ENCODE measurements around the gene PCDHGB1. TPM values are rescaled to one million over a fixed set of nuclear protein-coding genes. Genes with fewer than 3 reads are reported as not detected.
"Not testable (repeated sequence)": the region's sequence is repeated elsewhere in the genome, so short reads cannot be mapped to it uniquely, and the experiment has no call there.

The PCDHGB1 gene
- total RNA-seq, 1 donor = 3.3 TPM

DNA sequence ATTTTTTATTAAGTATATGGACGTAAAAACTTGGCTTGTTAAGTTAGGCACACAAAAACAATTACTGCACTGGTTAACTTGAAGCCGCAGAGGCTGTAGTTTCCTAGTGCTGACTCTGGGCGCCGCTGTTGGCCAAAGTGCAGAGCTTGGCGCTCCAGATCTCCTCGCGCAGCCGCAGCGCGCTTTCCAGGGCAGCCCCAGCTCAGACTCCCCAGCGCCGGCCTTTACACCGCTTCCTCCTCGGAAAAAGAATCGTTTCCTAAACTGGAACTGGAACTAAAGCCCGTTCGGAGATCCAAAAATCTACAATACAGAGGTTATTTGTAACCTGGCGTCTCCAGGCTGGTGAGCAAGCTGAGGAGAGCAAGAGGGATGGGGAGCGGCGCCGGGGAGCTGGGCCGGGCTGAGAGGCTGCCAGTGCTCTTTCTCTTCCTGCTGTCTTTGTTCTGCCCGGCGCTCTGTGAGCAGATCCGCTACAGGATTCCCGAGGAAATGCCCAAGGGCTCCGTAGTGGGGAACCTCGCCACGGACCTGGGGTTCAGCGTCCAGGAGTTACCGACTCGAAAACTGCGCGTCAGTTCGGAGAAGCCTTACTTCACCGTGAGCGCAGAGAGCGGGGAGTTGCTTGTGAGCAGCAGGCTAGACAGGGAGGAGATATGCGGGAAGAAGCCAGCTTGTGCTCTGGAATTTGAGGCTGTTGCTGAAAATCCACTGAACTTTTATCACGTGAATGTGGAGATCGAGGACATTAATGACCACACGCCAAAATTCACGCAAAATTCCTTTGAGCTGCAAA, 48.1 kb downstream of the PCDHGB1 start, which contains the start of gene PCDHGB5:
Gene PCDHGB5, plus strand, starts transcription at position 192 of the 796 bp plus-strand sequence. Its CDS starts 181 bp downstream, at position 373.
- not testable (repeated sequence) for DNase-seq (ENCODE audit: insufficient read length, low spot score, missing footprints); H3K36me3 ChIP-seq (ENCODE audit: insufficient read depth, low read length); H3K79me2 ChIP-seq (ENCODE audit: insufficient read depth, low read length); H3K4me1 ChIP-seq (ENCODE audit: insufficient read depth, low read length); H4K20me1 ChIP-seq (ENCODE audit: insufficient read depth, low read length); H3K27ac ChIP-seq (ENCODE audit: low read depth, low read length); H3K27me3 ChIP-seq (ENCODE audit: insufficient read depth, low read length)
- TF ChIP-seq, protein P1, sequence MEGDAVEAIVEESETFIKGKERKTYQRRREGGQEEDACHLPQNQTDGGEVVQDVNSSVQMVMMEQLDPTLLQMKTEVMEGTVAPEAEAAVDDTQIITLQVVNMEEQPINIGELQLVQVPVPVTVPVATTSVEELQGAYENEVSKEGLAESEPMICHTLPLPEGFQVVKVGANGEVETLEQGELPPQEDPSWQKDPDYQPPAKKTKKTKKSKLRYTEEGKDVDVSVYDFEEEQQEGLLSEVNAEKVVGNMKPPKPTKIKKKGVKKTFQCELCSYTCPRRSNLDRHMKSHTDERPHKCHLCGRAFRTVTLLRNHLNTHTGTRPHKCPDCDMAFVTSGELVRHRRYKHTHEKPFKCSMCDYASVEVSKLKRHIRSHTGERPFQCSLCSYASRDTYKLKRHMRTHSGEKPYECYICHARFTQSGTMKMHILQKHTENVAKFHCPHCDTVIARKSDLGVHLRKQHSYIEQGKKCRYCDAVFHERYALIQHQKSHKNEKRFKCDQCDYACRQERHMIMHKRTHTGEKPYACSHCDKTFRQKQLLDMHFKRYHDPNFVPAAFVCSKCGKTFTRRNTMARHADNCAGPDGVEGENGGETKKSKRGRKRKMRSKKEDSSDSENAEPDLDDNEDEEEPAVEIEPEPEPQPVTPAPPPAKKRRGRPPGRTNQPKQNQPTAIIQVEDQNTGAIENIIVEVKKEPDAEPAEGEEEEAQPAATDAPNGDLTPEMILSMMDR (IDR thresholded peaks at IDR 0.05; ENCODE audit: extremely low read depth, low read depth, low read length) = peak; percentile 60
- H3K9me3 ChIP-seq (ENCODE audit: low read depth, low read length) = peaks cover 27% of the 10 kb centered on the region
- peak within 1 kb of the TSS; percentile 45 for H3K4me2 ChIP-seq (ENCODE audit: insufficient read depth, low read length)
- H2AFZ ChIP-seq (ENCODE audit: low read length) = peak within 1 kb of the TSS; percentile 50
- H3K4me3 ChIP-seq (ENCODE audit: insufficient read depth, low read length) = peak within 1 kb of the TSS; percentile 70

DNA sequence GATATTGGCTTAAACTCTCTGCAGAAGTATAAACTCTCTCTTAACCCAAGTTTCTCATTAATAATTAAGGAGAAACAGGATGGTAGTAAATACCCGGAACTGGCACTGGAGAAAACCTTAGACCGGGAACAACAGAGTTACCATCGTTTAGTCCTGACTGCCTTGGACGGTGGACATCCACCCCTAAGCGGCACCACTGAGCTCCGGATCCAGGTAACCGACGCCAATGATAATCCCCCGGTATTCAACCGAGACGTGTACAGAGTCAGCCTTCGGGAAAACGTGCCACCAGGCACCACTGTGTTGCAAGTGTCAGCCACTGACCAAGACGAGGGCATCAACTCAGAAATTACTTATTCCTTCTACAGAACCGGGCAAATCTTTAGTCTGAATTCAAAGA, 48.7 kb downstream of the PCDHGB1 start:
- TF ChIP-seq, protein P1 (IDR thresholded peaks at IDR 0.05; ENCODE audit: extremely low read depth, low read depth, low read length) = no peak
- no peaks in the 10 kb centered on the region for H4K20me1 ChIP-seq (ENCODE audit: insufficient read depth, low read length)
- H3K79me2 ChIP-seq (ENCODE audit: insufficient read depth, low read length) = no peaks in the 10 kb centered on the region
- no peaks in the 10 kb centered on the region for H3K27me3 ChIP-seq (ENCODE audit: insufficient read depth, low read length)
- peaks cover 4% of the 10 kb centered on the region for H3K36me3 ChIP-seq (ENCODE audit: insufficient read depth, low read length)
- H3K4me2 ChIP-seq (ENCODE audit: insufficient read depth, low read length) = no peak overlapping the region
- H3K4me3 ChIP-seq (ENCODE audit: insufficient read depth, low read length) = peak overlapping the region; percentile 51
- peaks cover 21% of the 10 kb centered on the region for H3K9me3 ChIP-seq (ENCODE audit: low read depth, low read length)
- H3K4me1 ChIP-seq (ENCODE audit: insufficient read depth, low read length) = no peaks in the 10 kb centered on the region
- no peak for DNase-seq (ENCODE audit: insufficient read length, low spot score, missing footprints)
- no peak overlapping the region for H2AFZ ChIP-seq (ENCODE audit: low read length)
- H3K27ac ChIP-seq (ENCODE audit: low read depth, low read length) = no peak overlapping the region

DNA sequence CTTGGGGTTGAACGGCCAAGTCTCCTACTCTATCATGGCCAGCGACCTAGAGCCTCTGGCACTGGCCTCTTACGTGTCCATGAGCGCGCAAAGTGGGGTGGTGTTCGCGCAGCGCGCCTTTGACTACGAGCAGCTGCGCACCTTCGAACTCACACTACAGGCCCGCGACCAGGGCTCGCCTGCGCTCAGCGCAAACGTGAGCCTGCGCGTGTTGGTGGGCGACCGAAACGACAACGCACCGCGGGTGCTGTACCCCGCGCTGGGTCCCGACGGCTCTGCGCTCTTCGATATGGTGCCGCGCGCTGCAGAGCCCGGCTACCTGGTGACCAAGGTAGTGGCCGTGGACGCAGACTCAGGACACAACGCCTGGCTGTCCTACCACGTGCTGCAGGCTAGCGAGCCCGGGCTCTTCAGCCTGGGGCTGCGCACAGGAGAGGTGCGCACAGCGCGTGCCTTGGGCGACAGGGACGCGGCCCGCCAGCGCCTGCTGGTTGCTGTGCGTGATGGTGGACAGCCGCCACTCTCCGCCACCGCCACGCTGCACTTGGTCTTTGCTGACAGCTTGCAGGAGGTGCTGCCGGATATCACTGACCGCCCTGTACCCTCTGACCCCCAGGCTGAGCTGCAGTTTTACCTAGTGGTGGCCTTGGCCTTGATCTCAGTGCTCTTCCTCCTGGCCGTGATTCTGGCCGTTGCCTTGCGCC, 49.8 kb downstream of the PCDHGB1 start:
- no peak overlapping the region for H3K4me2 ChIP-seq (ENCODE audit: insufficient read depth, low read length)
- TF ChIP-seq, protein P1 (IDR thresholded peaks at IDR 0.05; ENCODE audit: extremely low read depth, low read depth, low read length) = no peak
- peaks cover 4% of the 10 kb centered on the region for H3K36me3 ChIP-seq (ENCODE audit: insufficient read depth, low read length)
- no peaks in the 10 kb centered on the region for H4K20me1 ChIP-seq (ENCODE audit: insufficient read depth, low read length)
- H3K4me3 ChIP-seq (ENCODE audit: insufficient read depth, low read length) = peak overlapping the region; percentile 50
- peaks cover 18% of the 10 kb centered on the region for H3K9me3 ChIP-seq (ENCODE audit: low read depth, low read length)
- H3K27me3 ChIP-seq (ENCODE audit: insufficient read depth, low read length) = no peaks in the 10 kb centered on the region
- no peaks in the 10 kb centered on the region for H3K4me1 ChIP-seq (ENCODE audit: insufficient read depth, low read length)
- no peak for DNase-seq (ENCODE audit: insufficient read length, low spot score, missing footprints)
- H3K27ac ChIP-seq (ENCODE audit: low read depth, low read length) = no peak overlapping the region
- H2AFZ ChIP-seq (ENCODE audit: low read length) = no peak overlapping the region
- H3K79me2 ChIP-seq (ENCODE audit: insufficient read depth, low read length) = no peaks in the 10 kb centered on the region

Other genes starting within 250 kb of the PCDHGB1 start
- gene PCDHB3, start 249.6 kb upstream of the PCDHGB1 start, total RNA-seq = 0.36 and 0.88 TPM in 2 replicates
- gene PCDHB4, start 228.3 kb upstream of the PCDHGB1 start, total RNA-seq = 1.1 and 1.2 TPM in 2 replicates
- 1.5 and 2.9 TPM in 2 replicates for gene PCDHB5, start 214.9 kb upstream of the PCDHGB1 start, total RNA-seq
- 0.59 and 0.72 TPM in 2 replicates for gene PCDHB6, start 200.0 kb upstream of the PCDHGB1 start, total RNA-seq
- gene PCDHB7, start 177.5 kb upstream of the PCDHGB1 start, total RNA-seq = 2.2 and 2.4 TPM in 2 replicates
- gene PCDHB8, start 172.3 kb upstream of the PCDHGB1 start, total RNA-seq = 0.36 and 0.88 TPM in 2 replicates
- gene PCDHB16, start 167.7 kb upstream of the PCDHGB1 start, total RNA-seq = 1.1 and 3.5 TPM in 2 replicates
- gene PCDHB9, start 162.9 kb upstream of the PCDHGB1 start, total RNA-seq = 1.2 and 1.8 TPM in 2 replicates
- gene PCDHB10, start 157.7 kb upstream of the PCDHGB1 start, total RNA-seq = 2.2 and 2.7 TPM in 2 replicates
- 1.1 and 1.8 TPM in 2 replicates for gene PCDHB11, start 150.5 kb upstream of the PCDHGB1 start, total RNA-seq
- 0.59 and 0.72 TPM in 2 replicates for gene PCDHB12, start 141.4 kb upstream of the PCDHGB1 start, total RNA-seq
- gene PCDHB13, start 136.2 kb upstream of the PCDHGB1 start, total RNA-seq = 2.1 and 2.2 TPM in 2 replicates
- gene PCDHB14, start 126.8 kb upstream of the PCDHGB1 start, total RNA-seq = 2.7 and 2.9 TPM in 2 replicates
- gene PCDHB15, start 104.7 kb upstream of the PCDHGB1 start, total RNA-seq = 0.88 and 1.1 TPM in 2 replicates
- 0.36 and 0.59 TPM in 2 replicates for gene SLC25A2, start 46.0 kb upstream of the PCDHGB1 start, total RNA-seq
- 44.2 and 48.1 TPM in 2 replicates for gene TAF7, start 29.3 kb upstream of the PCDHGB1 start, total RNA-seq
- 1.1 and 1.5 TPM in 2 replicates for gene PCDHGA1, start 19.6 kb upstream of the PCDHGB1 start, total RNA-seq
- gene PCDHGA2, start 11.3 kb upstream of the PCDHGB1 start, total RNA-seq = 2.7 and 2.9 TPM in 2 replicates
- 2.4 and 2.9 TPM in 2 replicates for gene PCDHGA3, start 6.3 kb upstream of the PCDHGB1 start, total RNA-seq
- 6.8 and 6.9 TPM in 2 replicates for gene PCDHGA4, start 4.9 kb downstream of the PCDHGB1 start, total RNA-seq
- gene PCDHGB2, start 9.9 kb downstream of the PCDHGB1 start, total RNA-seq = 4.3 and 5.6 TPM in 2 replicates
- 2.5 and 2.7 TPM in 2 replicates for gene PCDHGA5, start 14.1 kb downstream of the PCDHGB1 start, total RNA-seq
- gene PCDHGB3, start 20.1 kb downstream of the PCDHGB1 start, total RNA-seq = 6.2 and 8.0 TPM in 2 replicates
- gene PCDHGA6, start 23.8 kb downstream of the PCDHGB1 start, total RNA-seq = 5.0 and 5.1 TPM in 2 replicates
- gene PCDHGA7, start 32.6 kb downstream of the PCDHGB1 start, total RNA-seq = 6.5 TPM in 2 replicates
- gene PCDHGB4, start 37.6 kb downstream of the PCDHGB1 start, total RNA-seq = 14.1 and 15.9 TPM in 2 replicates
- gene PCDHGA8, start 42.5 kb downstream of the PCDHGB1 start, total RNA-seq = 3.5 and 3.6 TPM in 2 replicates
- 21.5 and 24.2 TPM in 2 replicates for gene PCDHGB5, start 47.8 kb downstream of the PCDHGB1 start, total RNA-seq
- 6.2 and 6.5 TPM in 2 replicates for gene PCDHGA9, start 52.7 kb downstream of the PCDHGB1 start, total RNA-seq
- gene PCDHGB6, start 57.9 kb downstream of the PCDHGB1 start, total RNA-seq = 6.2 and 8.0 TPM in 2 replicates
- gene PCDHGA10, start 62.9 kb downstream of the PCDHGB1 start, total RNA-seq = 23.2 and 24.8 TPM in 2 replicates
- gene PCDHGB7, start 67.6 kb downstream of the PCDHGB1 start, total RNA-seq = 18.5 and 19.2 TPM in 2 replicates
- gene PCDHGA11, start 71.0 kb downstream of the PCDHGB1 start, total RNA-seq = 12.3 and 16.5 TPM in 2 replicates
- gene PCDHGA12, start 80.4 kb downstream of the PCDHGB1 start, total RNA-seq = 20.6 and 33.6 TPM in 2 replicates
- gene PCDHGC3, start 125.9 kb downstream of the PCDHGB1 start, total RNA-seq = 59.4 and 91.3 TPM in 2 replicates
- 2.9 and 3.8 TPM in 2 replicates for gene PCDHGC4, start 134.9 kb downstream of the PCDHGB1 start, total RNA-seq
- gene PCDHGC5, start 139.0 kb downstream of the PCDHGB1 start, total RNA-seq = 3.6 and 5.3 TPM in 2 replicates